Retina (tissue), 1 donor: ENCODE data around the gene DRC7.
"Not testable (repeated sequence)": the region's sequence is repeated elsewhere in the genome, so short reads cannot be mapped to it uniquely, and the experiment has no call there.

ENCODE experiments used
- DNase-seq: peaks from one replicate; pipeline ENCODE4 v3.0.0-alpha.2; 2016

DRC7 gene

GRCh38 chr16:57738844-57739243 lies 44.2 kb downstream of the DRC7 start:
- no peak for DNase-seq

GRCh38 chr16:57739756-57740422 lies 45.3 kb downstream of the DRC7 start:
- no peak for DNase-seq

DNA sequence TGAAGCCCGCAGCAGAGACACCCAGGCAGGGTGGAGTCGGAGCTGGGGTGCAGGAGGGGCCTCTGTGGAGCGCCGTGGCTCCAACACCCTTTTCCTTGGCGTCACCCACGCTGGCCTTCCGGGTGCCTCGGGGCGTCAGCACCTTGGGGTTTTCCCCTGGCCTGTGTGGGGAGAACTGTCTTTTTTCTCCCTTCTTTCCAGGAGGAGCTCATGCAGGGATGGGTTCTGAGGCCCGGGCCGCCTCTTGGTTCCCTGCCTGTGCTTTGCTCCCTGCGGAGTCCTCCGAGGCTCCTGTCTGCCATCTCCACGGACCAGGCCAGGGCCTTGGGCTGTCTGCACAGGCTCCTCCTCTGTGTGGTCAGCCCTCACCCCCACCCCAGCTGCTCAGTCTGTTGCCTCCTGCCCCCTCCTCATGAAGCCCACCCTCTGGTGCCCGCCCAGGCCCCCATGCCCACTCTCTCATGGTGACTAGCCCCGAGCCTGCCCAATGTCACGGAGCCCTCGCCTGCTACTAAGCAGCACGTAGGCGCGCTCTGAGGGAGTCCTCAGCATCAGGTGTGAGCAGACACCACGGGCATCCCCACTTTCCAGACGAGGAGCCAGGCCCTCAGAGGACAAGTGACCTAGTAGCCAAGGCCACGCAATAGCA lies 45.9 kb downstream of the DRC7 start:
- DNase-seq, result no peak

DNA sequence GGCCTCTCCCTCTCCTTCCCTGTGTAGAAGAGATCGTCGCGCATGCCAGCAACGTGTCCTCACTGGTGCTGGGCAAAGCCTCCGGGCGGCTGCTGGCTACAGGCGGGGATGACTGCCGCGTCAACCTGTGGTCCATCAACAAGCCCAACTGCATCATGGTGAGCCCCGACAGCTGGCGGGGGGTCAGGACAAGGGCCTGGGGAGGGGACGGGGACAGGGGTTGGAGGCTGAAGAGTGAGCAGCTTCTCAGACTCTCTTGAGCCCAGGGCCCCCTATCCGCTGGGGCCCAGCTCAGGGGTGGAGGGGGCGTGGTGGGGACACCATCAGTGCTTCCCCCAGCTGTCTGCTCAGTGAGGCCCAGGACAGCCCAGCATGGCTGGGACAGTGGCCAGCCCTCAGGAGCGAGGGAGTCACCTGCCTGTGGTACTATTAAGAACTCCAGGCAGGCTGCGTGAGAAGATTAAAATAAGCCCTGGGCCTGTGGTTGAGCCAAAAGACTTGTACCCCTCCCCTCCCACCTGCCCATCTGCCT lies 47.1 kb downstream of the DRC7 start:
- no peak for DNase-seq

DNA sequence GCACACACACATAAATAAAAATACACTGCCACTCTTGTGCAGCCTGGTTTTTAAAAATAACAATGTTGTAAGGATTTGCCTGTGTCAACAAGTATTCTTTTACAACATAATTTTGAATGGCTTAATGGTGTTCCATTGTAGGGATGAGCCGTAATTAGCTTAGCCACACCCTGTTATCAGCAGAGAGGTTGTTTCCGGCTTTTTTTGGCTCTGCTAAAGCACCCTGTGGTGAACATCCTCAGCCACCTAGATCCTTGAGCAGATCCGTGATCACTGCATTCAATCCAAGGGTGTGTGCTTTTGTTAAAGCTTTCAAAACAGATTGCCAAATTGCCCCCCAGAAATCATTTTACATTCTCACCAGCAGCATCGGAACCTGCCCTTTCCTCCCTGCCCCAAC lies 47.9 kb downstream of the DRC7 start:
- DNase-seq, result no peak

- no peak for DNase-seq
Observed at GRCh38 chr16:57743458-57743857, 48.9 kb downstream of the DRC7 start.

- no peak for DNase-seq
Observed at GRCh38 chr16:57743886-57744641, 49.5 kb downstream of the DRC7 start.

- DNase-seq, result no peak
Observed at GRCh38 chr16:57744642-57744903, 50.0 kb downstream of the DRC7 start.

DNA sequence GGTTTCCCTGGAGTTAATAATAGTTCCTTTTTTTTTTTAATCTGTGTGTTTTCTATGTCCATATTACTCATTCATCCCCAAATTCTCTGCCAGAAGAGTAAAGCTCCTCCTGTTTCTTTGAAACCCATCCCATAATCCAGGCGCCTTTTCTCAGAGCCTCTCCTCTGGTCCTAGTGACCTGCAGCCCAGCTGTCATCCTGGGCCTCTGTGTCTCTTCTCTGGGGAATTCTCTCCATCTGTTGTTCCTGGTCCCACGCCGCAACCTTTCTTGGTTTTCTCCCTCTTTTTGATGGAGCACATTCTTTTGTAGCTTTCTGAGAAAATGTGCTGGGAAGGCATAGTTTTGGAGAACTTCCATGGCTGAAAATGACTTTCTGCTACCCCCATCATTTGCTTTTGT lies 51.2 kb downstream of the DRC7 start:
- no peak for DNase-seq

- DNase-seq, result not testable (repeated sequence)
Observed at GRCh38 chr16:57746316-57746715, 51.7 kb downstream of the DRC7 start.

DNA sequence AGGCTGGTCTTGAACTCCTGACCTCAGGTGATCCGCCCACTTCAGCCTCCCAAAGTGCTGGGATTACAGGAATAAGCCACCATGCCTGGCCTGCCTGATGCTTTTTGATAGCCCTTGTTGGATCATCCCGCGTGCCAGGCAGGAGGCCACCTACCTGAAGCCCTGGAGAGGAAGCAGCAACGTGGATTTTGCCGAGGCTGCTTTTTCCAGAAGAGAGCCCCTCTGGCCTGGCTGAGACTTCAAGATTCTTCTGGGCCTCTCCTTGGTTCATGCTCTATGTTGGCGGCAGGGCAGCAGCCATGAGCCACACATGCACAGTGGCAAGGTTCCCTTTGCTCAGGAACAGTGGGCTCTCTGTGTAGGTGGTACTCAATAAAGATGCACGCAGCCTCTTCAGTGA lies 52.5 kb downstream of the DRC7 start:
- DNase-seq, result no peak

DNA sequence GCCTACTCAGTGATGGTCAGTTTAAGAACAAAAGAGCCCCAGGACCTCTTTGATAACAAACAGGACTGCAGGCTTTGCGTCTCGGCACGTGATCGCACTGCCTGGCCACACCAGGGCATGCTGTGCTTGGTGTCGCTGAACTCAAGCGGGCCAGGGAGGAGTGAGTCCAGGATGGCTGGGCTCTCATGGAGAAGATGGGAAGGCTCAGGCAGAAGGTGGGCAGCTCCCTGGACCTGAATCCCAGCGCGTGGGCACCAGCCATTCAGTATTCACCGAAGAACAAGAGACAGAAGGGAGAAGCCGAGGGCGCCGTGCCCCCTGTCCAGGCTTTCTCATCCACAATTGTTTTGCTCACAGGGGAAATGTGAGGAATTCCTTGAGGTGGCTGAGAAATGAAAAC lies 52.9 kb downstream of the DRC7 start:
- no peak for DNase-seq

GRCh38 chr16:57747996-57748395 lies 53.4 kb downstream of the DRC7 start:
- DNase-seq, result no peak

GRCh38 chr16:57748596-57748995 lies 54.0 kb downstream of the DRC7 start:
- DNase-seq, result no peak

DNA sequence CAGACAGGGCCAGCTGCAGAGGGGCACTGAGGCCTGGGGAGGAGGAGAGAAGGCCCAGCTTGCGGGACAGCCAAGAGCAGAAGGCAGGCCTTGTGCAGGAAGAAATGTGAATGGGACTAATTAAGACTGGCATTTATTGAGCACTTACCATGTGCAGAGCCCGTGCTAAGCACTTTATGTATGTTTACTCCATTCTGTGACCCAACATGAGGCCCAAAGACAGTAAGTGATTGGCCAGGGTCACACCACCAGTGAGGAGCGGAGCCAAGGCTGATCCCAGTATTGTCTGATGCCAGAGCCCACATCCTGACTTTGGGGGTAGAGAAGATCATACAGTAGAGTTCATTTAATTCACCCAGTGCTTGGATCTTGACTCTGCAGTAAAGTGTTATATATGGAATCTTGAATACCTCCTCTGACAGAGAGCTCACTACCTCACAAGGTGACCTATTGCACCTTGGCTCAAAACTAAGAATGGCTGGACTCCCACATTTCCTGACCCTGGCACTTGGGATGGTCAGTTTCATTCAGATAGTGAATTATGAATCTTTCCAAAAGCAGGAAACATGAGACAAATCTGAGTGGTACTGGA lies 54.6 kb downstream of the DRC7 start:
- no peak for DNase-seq

DNA sequence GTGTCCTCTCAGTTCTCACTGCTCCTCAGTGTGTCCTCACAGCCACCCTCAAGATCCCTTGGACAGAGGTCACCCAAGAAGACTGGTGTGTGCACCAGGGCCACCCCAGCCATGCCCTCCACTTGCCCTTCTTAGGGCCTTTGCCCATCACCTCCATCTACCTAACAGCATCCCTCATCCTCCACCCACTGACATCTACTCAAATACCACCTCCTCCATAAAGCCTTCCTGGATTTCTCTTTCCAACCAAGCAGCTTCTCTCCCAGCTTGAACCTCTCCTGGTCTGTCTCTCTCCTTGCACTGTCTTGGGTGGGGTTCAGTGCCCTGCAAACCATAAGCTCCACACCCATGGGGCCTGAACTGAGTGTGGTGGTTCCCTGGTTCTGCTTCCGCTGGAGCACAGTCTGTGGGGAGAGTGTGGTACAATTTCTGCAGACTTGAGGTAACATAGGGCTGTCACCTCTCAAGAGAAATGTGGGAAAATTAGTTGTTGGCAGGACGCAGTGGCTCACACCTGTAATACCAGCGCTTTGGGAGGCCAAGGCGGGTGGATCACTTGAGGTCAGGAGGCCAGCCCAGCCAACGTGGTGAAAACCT lies 55.3 kb downstream of the DRC7 start:
- no peak for DNase-seq

GRCh38 chr16:57750796-57751538 lies 56.4 kb downstream of the DRC7 start:
- DNase-seq, result no peak

- no peak for DNase-seq
Observed at GRCh38 chr16:57751539-57752202, 57.1 kb downstream of the DRC7 start.

- no peak for DNase-seq
Observed at GRCh38 chr16:57752203-57752580, 57.6 kb downstream of the DRC7 start.

DNA sequence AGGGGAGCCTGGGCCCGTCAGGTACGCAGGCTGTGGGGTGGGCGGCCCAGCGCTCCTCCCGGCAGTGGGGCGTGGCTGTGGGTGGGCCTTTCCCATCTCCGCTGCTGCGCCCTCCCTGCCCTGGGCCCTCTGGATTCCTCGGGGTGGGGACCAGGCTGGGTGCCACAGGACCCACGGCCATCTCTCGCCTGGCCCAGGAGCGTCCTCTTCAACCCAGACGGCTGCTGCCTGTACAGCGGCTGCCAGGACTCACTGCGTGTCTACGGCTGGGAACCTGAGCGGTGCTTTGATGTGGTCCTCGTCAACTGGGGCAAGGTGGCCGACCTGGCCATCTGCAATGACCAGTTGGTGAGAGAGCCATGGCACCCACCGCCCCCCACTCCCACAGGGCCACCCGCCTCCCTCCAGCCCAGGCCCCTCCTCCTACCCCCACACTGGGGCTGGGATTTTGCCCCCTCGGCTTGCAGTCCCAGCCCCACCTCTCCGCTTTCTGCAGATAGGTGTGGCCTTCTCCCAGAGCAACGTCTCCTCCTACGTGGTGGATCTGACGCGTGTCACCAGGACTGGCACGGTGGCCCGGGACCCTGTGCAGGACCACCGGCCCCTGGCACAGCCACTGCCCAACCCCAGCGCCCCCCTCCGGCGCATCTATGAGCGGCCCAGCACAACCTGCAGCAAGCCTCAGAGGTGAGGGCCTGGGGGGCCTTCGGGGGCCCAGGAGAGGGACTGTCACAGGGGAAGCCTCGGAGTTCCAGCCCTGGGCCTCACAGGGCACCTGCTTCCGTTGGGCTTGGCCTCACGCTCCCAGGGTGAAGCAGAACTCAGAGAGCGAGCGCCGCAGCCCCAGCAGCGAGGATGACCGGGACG lies 58.2 kb downstream of the DRC7 start:
- no peak for DNase-seq
